Measurements from ENCODE around the gene PGBD5.

The PGBD5 gene

GRCh38 chr1:230277201-230278025, 148.7 kb downstream of the PGBD5 start:
- DNase-seq: no peak

GRCh38 chr1:230276401-230276800, 149.7 kb downstream of the PGBD5 start:
- DNase-seq: no peak

GRCh38 chr1:230274254-230274653, 151.9 kb downstream of the PGBD5 start:
- DNase-seq: no peak

- no peak for DNase-seq
Measured at GRCh38 chr1:230273141-230273710, 152.9 kb downstream of the PGBD5 start.

- DNase-seq: no peak
Measured at GRCh38 chr1:230272557-230272956, 153.6 kb downstream of the PGBD5 start.

GRCh38 chr1:230271300-230272035, 154.7 kb downstream of the PGBD5 start:
- DNase-seq: no peak

GRCh38 chr1:230270559-230271281, 155.4 kb downstream of the PGBD5 start:
- no peak for DNase-seq

GRCh38 chr1:230270185-230270558, 156.0 kb downstream of the PGBD5 start:
- DNase-seq: no peak

- DNase-seq: no peak
Measured at GRCh38 chr1:230268371-230269170, 157.6 kb downstream of the PGBD5 start.

GRCh38 chr1:230267338-230268065, 158.6 kb downstream of the PGBD5 start:
- no peak for DNase-seq

GRCh38 chr1:230266456-230266855, 159.7 kb downstream of the PGBD5 start:
- DNase-seq: no peak

- DNase-seq: no peak
Measured at GRCh38 chr1:230265200-230266115, 160.7 kb downstream of the PGBD5 start.
